Colon (tissue), 2 donors: ENCODE data around the gene MAGI1.

ENCODE experiments used
- FAIRE-seq: peaks from 2 replicates; lab custom pipeline; 2012; peaks lifted over from hg19 to GRCh38; lab: Jason Lieb, UNC
- donor health status: control.
- donor health status: control.

Gene MAGI1

GRCh38 chr3:65350801-65351476, 687.8 kb downstream of the MAGI1 start:
- FAIRE-seq = no peak

- FAIRE-seq = no peak
These were observed 690.2 kb downstream of the MAGI1 start for GRCh38 chr3:65348398-65348995.

GRCh38 chr3:65347166-65347565, 691.6 kb downstream of the MAGI1 start:
- no peak for FAIRE-seq

- FAIRE-seq = no peak
These were observed 693.9 kb downstream of the MAGI1 start for GRCh38 chr3:65344846-65345245.

GRCh38 chr3:65344444-65344843, 694.3 kb downstream of the MAGI1 start:
- no peak for FAIRE-seq

GRCh38 chr3:65343736-65344135, 695.0 kb downstream of the MAGI1 start:
- no peak for FAIRE-seq

- FAIRE-seq = no peak
These were observed 695.7 kb downstream of the MAGI1 start for GRCh38 chr3:65343026-65343425.

- FAIRE-seq = no peak
These were observed 696.5 kb downstream of the MAGI1 start for GRCh38 chr3:65342084-65342683.

GRCh38 chr3:65339192-65339740, 699.5 kb downstream of the MAGI1 start:
- FAIRE-seq = no peak

GRCh38 chr3:65338571-65338970, 700.1 kb downstream of the MAGI1 start:
- FAIRE-seq = no peak

GRCh38 chr3:65335587-65335986, 703.1 kb downstream of the MAGI1 start:
- FAIRE-seq = no peak

- FAIRE-seq = no peak
These were observed 704.6 kb downstream of the MAGI1 start for GRCh38 chr3:65334045-65334665.

GRCh38 chr3:65331730-65332129, 707.0 kb downstream of the MAGI1 start:
- FAIRE-seq = no peak

GRCh38 chr3:65330072-65330471, 708.6 kb downstream of the MAGI1 start:
- FAIRE-seq = no peak

- no peak for FAIRE-seq
These were observed 710.6 kb downstream of the MAGI1 start for GRCh38 chr3:65328148-65328547.

- no peak for FAIRE-seq
These were observed 712.1 kb downstream of the MAGI1 start for GRCh38 chr3:65326574-65326973.

GRCh38 chr3:65322910-65323309, 715.8 kb downstream of the MAGI1 start:
- no peak for FAIRE-seq

- no peak for FAIRE-seq
These were observed 720.5 kb downstream of the MAGI1 start for GRCh38 chr3:65318231-65318630.

GRCh38 chr3:65314916-65315315, 723.8 kb downstream of the MAGI1 start:
- no peak for FAIRE-seq

- FAIRE-seq = no peak
These were observed 724.4 kb downstream of the MAGI1 start for GRCh38 chr3:65314269-65314668.

- FAIRE-seq = no peak
These were observed 725.1 kb downstream of the MAGI1 start for GRCh38 chr3:65313666-65314065.

- no peak for FAIRE-seq
These were observed 732.9 kb downstream of the MAGI1 start for GRCh38 chr3:65305836-65306235.
